GM12873 (cell line): ENCODE data around the gene NAT9.

ENCODE experiments used
- CTCF ChIP-seq: IDR thresholded peaks from 2 replicates; pipeline ENCODE4 v1.5.1; 2012; ENCODE audit warnings: low read depth, mild to moderate bottlenecking, moderate library complexity, low read length, control low read depth; ENCODE audit not compliant: insufficient read depth; ENCODE audit errors: missing control alignments

NAT9 gene

DNA sequence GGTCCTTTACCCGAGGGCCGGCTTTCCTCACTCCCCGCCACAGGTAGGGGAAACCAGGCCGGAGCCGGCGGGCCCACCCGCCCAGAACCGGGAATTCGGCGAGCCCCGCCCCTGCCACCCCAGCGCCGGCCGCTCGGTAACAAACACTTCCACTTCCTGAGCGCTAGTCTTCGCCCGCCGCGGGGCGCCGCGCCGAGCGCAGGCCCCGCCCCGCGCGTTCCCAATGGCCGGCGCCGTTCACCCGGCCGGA lies 27.9 kb downstream of the NAT9 start:
- no peak for TF ChIP-seq CTCF

GRCh38 chr17:74746922-74747321 lies 29.2 kb downstream of the NAT9 start:
- TF ChIP-seq CTCF = no peak

GRCh38 chr17:74746376-74746775 lies 29.8 kb downstream of the NAT9 start:
- TF ChIP-seq CTCF = no peak

GRCh38 chr17:74745548-74746177 lies 30.5 kb downstream of the NAT9 start:
- no peak for TF ChIP-seq CTCF

DNA sequence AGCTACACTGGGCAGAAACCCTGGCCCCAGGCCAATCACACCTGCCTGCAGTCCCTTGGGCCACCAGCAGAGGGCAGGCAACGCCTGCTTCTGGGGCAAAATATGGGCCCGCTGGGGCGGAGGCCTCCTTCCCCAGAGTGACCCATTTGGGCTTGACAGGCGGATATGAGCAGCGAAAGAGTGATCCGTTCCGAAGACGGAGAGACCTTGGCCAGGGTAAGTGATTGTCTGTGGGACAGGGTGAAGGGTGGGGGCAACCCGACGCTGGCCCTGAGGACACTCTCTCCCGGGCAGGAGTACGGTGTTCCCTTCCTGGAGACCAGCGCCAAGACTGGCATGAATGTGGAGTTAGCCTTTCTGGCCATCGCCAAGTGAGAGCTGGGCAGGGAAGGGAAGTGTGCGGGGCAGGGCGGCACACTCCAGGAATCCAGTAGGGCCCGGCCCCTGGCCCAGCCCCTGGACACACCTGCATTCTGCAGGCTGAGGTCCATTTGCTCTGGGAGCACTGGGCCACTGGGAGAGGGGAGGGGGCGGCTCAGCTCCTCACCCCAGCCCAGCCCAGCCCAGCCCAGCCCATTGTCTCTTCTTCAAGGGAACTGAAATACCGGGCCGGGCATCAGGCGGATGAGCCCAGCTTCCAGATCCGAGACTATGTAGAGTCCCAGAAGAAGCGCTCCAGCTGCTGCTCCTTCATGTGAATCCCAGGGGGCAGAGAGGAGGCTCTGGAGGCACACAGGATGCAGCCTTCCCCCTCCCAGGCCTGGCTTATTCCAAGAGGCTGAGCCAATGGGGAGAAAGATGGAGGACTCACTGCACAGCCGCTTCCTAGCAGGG lies 31.2 kb downstream of the NAT9 start:
- TF ChIP-seq CTCF = peak; percentile 100

- TF ChIP-seq CTCF = no peak
Observed at GRCh38 chr17:74744349-74744713, 31.8 kb downstream of the NAT9 start.

DNA sequence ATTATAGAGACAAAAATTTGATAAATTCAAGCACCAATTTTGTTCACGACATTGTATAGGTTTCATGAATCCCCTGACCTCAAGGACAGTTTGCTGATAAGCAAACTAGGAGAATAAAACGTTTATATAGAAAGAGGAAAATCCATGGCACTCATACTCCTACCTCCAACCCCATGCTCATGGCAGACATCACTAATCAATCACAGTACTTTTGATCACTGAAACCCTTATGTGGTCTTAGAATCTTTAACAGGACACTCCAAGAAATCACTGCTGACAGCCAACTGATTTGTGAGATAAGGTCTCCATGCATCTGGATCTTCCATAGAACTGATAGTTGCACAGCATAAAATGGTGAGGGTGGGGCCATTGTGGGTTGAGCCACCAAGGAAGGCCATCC lies 32.4 kb downstream of the NAT9 start:
- TF ChIP-seq CTCF = no peak
